Measurements from ENCODE around the gene LGR4.

Gene LGR4

DNA sequence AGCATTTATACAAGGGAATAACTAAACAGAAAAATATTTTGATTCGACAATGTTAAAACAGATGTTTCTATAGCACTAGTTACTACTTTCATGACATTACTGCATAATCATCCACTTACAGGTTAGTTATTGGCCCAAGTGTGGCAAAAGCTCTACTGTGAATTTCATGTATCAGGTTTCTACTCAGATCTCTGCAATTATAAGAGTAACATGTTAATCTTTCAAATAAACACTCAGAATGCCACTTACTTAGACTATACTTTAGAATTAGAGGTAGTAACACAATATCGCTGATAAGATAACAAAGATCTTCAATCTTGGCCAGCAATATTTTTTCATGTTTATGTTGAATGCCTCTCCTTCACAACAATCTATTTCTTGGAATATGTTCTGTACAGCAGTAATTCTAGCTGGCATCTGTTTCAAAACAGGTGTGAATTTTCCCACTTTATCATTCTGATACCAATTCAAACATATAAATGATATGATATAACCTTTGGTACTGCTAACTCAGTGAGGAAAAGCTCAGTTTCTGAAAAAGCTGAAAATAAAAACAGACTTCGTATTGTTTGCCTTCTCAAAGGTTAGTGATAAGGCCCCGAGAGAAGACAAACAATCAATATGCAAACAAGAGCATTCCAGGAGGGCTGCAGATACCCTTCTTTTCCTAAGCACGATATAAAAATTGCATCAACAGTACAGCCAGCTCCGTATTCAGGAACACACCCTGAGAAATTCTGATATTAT lies 98.6 kb downstream of the LGR4 start:
- DNase-seq (ENCODE audit: low read depth), result no peak

DNA sequence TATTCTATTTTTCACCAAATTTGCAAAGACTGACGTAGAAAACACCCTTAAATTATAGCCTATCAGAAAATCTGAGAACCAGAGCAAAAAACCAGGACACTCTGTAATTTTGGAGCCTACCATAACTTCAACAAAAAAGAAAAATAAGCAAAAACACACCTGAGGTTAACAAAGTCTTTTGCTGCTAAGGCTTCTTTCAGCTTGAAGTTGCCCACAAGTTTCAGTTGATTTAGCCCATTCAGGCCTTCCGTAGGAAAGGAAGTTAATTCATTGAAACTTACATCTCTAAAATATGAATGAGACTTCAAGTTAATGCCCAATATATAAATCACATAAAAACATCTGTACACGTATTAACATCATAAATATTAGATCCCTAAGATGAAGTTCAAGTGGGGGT lies 99.2 kb downstream of the LGR4 start:
- no peak for DNase-seq (ENCODE audit: low read depth)

DNA sequence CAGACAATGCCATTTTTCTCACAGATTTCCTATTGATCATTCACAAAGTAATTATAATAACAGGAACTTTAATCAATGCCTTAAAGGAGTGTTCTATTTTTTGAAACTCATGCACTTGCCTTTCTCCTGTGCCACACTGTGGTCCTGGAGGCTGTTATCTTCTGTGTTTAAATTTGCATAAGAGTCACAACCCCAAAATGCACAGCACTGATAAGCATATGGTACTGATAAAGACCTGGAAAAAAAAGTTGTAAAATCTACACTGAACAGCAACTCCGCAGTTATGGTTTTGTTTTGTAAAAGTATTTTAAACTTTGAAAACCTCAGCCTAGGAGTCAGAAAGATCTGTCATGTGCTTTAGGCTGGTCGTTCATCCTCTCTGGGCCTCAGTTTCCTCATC lies 100.4 kb downstream of the LGR4 start:
- DNase-seq (ENCODE audit: low read depth), result no peak

DNA sequence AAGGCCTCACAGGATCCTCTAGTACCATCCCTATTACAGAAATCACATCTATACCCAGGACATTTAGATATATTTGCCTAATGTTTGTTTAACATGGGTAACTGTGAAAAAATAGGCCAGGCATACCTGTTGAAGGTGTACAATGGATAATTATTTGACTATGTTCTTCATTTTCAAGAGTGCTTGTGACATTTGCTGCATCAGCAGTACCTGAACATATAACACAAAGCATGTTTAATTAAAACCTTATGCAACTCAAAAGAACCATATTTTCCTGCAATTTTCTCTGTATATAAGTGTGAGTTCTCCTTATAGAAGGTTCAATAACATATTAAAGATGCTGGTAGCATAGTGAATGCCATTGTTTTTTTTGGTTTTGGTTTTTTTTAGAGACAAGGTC lies 101.1 kb downstream of the LGR4 start:
- DNase-seq (ENCODE audit: low read depth), result no peak

DNA sequence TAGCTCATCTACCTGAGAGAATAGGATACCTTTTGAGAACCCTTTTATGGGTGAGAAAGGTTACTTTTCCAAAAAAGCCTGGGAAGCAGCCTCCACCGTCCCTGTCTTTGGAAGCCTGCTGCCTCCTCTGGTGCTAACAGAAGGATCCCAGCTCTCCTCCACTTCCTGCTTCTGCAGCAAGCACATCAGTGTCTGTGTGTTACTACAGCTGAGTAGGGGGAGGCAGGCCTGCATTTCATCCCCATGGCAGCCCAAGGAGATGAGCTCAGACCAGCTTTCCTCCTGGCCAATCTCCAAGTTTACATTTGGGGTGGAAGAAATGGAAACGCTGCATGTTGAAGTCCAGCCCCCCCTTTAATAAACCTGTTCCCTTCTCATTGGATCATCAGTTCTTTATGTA lies 102.2 kb downstream of the LGR4 start:
- DNase-seq (ENCODE audit: low read depth), result no peak

DNA sequence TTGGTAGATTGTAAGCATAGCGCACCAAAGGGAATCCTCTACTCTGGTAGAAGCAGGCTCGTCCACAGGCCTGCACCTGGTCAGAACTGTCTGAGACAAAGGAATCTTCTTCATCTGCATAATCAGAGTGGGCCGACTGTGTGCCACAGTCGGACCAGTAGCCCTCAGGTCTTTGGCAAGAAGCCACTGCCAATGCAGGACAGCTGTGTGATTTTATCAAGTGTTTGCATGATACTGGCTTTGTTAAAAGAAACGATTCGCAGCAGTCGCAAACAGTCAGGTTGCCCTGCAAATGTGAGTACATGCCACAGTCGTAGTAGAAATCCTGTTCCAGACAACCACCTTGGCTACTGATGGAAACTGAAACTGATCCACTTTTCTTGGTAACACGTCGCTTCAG lies 104.7 kb downstream of the LGR4 start:
- DNase-seq (ENCODE audit: low read depth), result no peak

DNA sequence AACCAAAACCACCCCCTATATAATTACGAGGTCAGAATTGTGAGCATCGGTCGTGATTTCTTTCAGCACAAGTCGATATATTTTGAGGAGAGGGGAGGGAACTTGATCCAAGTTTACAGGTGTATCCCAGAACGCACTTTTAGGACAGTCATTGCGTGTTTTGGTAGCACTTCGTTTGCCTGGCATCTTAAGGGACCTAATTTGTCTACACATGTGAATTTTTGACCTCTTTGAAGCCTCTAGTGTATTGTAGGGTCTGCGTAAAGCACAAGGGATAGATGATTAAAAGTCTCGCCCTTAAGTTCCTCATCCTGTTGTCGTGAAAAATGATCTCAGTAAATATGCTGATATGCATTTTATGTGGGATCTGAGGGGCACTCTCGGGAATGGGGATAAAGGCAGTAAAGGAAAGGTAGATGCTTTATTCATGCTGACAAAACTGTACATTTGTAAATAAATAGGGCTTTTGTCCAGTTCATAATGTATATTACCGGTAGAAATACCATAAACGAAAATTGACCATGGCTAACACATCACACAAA lies 108.9 kb downstream of the LGR4 start:
- no peak for DNase-seq (ENCODE audit: low read depth)

DNA sequence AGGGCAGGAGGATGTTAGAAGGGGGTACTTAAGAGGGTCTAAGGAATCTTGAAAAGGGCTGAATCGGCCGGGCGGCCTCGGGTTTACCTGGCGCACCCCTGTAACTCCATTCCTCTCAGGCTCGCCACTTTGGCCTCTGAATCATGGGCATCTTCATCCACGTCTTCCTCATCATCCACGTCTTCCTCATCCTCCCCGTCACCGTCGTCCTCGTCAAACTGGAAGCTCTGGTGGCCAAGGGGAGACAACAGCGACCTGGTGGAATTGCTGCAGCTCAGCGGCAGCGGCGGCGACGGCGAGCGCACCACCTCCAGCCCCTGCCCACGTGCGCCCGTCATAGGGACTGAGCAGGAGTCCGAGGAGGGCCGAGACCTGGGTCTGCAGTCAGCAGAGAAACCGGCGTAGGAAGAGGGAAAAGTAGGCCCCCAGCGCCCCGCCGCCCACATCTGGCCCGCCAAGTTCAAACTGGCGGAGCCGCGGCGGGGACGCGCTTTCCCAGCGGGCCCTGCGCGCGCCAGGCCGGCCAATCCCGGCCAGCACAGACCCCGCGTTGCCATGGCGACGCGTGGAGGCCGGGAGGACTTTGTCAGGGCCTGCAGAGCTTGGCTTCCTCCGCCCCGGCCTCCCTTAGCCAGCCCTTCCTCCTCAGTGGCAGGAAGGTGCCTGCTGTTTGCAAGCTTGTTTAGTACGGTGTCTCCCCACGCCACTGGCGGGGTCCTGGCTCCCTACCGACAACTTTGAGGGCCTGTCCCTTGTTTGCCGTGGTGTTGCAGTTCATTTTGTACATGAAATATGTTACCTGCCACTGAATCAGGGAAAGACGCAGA lies 109.6 kb downstream of the LGR4 start, which contains the start of gene CCDC34:
TSS of gene CCDC34 (minus strand) at position 467 of the 827 bp plus-strand sequence. CDS start at position 446, 21 bp downstream.
- DNase-seq (ENCODE audit: low read depth), result peak; percentile 48

DNA sequence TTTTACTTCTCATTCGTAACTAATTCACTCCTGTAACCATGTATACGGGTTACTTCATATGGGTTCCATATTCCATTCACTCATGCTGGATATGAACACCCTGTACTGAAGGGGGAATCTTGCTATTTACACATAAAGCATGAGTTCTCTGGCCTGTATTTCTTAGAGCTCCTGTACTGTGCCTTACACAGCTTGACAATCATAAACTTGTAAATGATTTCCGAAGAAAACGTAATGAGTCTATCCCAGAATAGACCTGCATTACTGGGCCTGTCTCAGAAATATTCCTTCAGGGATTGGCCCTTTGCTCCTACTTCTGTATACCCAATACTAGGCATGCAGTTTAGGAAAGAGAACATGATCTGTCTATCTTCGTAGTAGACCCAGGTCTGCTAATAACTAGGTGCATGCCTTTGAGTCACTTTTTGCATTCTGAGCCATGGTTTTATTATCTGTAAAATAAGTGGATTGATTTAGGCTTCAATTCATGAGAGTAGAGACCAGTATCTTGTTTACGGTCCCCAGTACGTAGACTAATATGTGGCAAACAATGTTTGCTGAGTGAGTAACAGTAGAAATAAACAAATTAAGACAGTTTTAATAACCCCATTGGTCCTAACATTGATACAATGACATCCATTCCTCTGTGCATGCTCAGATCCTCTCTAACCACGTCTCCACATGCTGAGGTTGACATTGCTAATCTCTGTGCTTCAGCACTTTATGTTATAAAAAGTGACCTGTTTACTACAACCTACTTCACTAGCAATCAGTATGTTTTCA lies 110.8 kb downstream of the LGR4 start:
- no peak for DNase-seq (ENCODE audit: low read depth)

DNA sequence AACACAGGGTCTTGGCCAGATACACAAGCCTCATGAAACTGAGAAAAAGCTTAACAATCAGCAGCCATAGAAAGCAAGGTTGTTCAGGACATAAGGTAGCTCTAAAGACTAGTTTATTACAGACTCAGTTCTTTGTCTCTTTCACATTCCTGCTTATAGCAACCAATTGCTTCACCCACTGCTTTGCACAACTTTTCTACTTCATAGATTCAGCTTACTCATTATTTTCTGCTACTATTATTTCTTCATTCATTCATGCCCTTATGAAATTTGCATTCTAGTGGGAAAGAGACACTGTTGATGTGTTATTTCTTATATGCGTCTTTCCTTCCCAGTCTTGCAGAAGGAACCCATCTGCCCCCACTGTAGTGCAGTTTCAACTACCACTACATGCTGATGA lies 114.3 kb downstream of the LGR4 start:
- no peak for DNase-seq (ENCODE audit: low read depth)

DNA sequence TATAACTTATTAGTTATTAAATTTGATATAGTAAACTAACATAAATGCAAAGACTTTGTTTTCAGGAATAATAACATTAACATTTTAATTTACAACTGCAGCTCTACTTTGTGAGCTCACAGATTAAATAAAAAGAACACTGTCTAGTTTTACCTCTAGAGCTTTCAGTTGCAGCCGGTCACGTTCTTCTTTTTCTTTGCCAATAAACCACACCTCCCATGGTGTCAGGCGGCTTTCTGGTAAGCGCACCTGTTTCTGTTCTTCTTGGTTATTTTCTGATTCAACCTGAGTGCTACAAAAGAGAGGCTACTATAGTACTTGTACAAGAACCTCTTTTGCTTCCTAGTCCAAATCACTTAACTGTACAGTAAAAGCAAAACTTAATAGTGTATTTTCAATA lies 115.3 kb downstream of the LGR4 start:
- no peak for DNase-seq (ENCODE audit: low read depth)

DNA sequence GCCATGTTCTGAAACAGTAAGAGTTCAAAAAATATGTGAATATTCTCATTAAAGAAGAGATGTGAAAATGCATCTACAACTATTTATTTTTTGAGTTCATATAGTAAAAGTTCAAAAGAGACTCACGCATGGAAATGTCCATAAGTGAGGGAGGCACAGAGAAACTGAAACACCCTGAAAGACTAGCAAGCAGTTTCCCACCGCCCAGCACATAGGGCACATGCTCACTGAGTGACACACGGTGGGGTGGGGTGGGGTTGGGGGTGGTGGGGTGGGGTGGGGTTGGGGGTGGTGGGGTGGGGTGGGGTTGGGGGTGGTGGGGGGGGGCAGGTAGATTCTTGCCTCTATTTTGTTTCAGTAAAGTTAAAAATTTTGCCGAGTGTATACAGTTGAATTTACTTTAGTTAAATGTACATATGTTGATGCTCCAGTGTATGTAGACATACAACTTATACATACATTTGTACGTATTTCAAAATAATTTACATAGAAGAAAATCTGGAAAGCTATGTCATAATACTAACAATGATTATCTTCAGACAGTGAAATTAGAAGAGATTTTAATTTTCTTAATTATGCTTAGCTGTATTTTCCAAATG lies 115.9 kb downstream of the LGR4 start:
- DNase-seq (ENCODE audit: low read depth), result no peak

DNA sequence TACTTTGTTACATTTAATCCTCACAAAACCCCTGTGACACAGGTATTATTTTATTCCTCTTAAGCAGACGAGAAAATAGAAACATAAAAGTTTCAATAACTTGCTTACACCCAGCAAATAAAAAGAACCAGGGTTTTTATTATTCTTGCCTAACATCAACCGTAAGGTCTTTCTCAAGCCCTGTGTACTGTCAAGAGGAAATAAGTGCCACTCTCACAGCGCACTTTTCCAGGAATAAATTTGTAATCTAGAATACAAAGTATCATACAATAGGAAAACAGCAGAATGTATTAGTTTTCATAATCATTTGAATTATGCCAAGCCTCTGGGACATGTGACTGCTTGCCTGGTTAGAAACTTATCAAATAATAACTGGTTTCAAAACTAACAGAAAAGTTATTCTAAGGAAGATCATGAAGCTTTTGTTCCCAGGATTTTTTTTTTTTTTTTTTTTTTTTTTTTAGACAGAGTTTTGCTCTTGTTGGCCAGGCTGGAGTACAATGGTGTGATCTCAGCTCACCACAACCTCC lies 117.0 kb downstream of the LGR4 start:
- no peak for DNase-seq (ENCODE audit: low read depth)

DNA sequence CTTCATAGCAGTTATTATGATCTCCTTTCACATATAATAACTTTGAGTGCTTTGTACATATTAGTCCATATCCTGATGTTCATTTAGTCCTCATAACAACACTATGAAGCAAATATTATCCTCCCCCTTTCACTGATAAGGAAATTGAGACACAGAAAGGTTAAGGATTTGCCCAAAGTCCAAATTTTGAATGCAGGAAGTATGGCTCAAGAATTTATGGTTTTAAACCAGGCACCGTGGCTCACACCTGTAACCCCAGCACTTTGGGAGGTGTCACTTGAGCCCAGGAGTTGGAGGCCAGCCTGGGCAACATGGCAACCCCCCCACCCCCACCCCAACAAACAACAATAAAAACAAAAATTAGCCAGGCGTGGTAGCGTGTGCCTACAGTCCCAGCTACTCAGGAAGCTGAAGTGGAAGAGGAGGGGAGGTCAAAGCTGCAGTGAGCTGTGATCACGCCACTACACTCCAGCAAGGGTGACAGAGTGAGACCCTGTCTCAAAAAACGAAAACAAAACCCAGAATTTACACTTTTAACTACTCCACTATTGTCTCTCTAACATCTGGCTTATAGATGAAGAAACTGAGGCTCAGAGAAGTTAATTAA lies 118.1 kb downstream of the LGR4 start:
- DNase-seq (ENCODE audit: low read depth), result no peak

DNA sequence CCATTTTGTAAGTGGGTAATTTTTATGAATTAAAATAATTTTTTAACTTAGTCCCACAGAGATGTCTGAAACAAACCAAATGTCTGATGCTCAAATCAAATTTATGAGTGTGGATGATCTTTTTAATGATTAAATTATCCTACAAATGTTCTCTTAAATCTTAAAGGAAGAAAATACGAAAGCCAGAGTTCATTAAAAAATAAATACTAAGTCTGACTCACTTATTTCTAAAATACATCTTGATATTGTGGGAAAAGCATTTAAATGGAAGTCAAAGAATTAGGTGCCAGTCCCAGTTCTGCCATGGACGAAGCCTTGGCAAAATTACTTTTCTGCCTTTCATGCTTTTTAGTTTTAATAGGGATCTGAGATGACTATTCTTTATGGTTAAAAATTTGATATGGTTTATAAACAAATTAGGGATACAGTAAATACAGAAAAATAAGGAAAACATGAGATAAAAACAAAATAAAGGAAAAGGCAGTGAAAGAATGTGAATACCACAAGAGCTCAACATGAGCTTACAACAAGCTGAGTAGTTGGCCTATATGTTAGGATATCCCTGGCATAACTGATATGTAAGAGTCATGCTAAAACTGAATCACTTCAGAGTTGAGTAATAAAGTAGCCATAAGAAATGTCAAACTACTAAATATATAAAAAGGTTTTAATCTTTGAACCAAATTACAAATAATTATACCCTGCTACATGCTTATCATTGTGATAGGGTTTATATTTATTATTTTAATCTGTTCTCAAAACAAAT lies 118.8 kb downstream of the LGR4 start:
- DNase-seq (ENCODE audit: low read depth), result no peak

DNA sequence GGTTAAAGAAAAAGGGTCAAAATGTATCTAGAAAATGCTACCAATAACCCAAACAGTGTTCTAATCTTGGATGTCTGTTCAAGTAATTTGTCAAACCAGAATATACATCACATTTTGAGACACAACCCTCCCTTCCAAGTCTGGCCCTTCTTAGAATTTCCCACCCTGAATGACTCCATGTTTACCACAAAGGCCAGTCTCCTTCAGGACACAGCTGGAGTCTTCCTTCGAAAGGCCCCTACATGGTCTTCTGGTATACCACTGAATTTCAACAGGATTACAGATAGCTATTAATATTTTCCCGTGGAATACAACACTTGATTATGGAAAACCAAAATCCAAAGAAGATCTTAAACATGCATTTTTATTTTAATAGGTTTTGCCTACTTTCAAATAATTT lies 119.8 kb downstream of the LGR4 start:
- no peak for DNase-seq (ENCODE audit: low read depth)

DNA sequence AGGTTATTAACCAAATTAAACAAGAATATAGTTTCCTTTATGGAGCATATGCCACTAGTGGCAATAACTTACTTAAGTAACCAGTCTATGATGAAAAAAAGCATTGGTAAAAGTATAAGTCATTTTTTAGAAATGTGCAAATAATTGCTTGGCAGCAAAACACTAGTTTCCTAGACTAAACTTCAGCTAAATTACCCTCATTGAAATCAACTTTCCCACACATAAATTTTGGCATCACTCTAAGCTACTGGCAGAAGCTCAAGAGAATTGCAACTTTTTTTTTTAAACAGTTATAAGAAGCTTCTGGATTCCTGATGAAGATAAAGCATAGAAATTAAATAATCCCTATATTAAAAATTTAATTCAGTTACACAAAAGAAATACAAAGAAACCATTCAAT lies 122.1 kb downstream of the LGR4 start:
- DNase-seq (ENCODE audit: low read depth), result no peak

DNA sequence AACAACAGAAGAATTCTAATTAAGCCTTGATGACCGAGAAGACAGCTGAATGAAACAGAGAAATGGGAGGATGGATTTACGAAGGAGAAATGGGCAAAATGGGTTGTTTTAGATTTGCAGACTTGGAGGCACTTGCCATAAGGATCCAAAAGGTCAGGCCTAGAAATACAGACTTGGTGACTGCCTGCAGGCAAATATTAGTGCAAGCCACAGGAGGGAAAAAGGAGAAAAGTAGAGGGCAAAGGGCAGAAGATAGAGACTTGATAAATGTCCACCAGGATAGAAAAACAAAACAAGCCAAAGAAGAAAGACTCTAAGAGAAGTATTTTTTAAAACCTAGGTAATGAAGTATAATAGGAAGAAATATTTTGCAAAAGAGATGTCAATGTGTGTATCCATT lies 122.7 kb downstream of the LGR4 start:
- DNase-seq (ENCODE audit: low read depth), result no peak

DNA sequence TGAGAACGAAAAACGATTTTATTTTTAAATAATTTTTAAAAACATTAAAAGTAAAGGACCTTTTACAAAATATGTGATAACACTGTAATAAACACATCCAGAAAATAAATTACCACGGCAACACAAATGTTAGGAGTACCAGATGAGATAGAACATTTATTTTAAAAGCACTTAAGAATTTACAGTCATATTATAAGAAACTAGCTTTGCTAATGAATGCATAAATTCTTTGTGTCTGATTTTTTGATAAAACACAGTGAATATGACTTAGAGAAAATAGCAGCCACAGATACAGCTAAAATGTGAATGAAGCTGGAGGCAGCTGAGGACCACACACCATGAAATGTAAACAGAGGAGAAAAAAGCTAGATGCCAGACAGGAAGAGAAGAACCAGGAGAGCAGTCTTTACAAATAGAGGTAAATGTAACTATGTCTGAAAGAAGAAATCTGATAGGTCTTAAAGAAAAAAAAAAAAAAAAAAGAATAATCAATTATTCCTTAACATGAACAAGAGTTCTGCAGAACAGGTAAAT lies 124.2 kb downstream of the LGR4 start:
- DNase-seq (ENCODE audit: low read depth), result no peak

Data from HS-27A (cell line).